Mesenchymal stem cell (in vitro differentiated cells and primary cell): ENCODE measurements around the gene C20orf141.

ENCODE experiments used
- DNase-seq: peaks from one replicate; pipeline ENCODE4 v3.0.0-alpha.2; 2013
- H2AFZ ChIP-seq: one replicate; pipeline ENCODE4 v1.6.1; 2013; ENCODE audit warnings: low read depth, mild to moderate bottlenecking, control low read depth, inconsistent platforms, low read length, moderate library complexity
- H2AK5ac ChIP-seq: 2 replicates; pipeline ENCODE4 v1.6.1; 2013; ENCODE audit warnings: low read length, moderate library complexity, mild to moderate bottlenecking, inconsistent platforms; ENCODE audit not compliant: severe bottlenecking
- H2BK120ac ChIP-seq: one replicate; pipeline ENCODE4 v1.6.1; 2013; ENCODE audit warnings: low read depth, mild to moderate bottlenecking, inconsistent platforms, low read length, moderate library complexity
- H2BK12ac ChIP-seq, 2 experiments: one replicate each; pipeline ENCODE4 v1.6.1; 2013; ENCODE audit warnings: inconsistent platforms in 2 of 2, low read length in 2 of 2, mild to moderate bottlenecking in 2 of 2, moderate library complexity in 2 of 2, control low read depth in 1 of 2
- H2BK15ac ChIP-seq: one replicate; pipeline ENCODE4 v1.6.1; 2013; ENCODE audit warnings: mild to moderate bottlenecking, low read depth, inconsistent platforms; ENCODE audit not compliant: poor library complexity, severe bottlenecking
- H2BK5ac ChIP-seq: 2 replicates; pipeline ENCODE4 v1.6.1; 2013; ENCODE audit warnings: low read depth, mild to moderate bottlenecking, low read length, control low read depth, inconsistent platforms; ENCODE audit not compliant: poor library complexity, severe bottlenecking
- H3K14ac ChIP-seq, 2 experiments: one replicate each; pipeline ENCODE4 v1.6.1; 2013; ENCODE audit warnings: inconsistent platforms in 2 of 2, low read length in 2 of 2, control low read depth in 1 of 2, mild to moderate bottlenecking in 1 of 2, moderate library complexity in 1 of 2
- H3K18ac ChIP-seq, 2 experiments: one replicate each; pipeline ENCODE4 v1.6.1; 2013; ENCODE audit warnings: inconsistent platforms in 2 of 2, low read length in 2 of 2, control low read depth in 1 of 2, low read depth in 1 of 2, mild to moderate bottlenecking in 1 of 2
- H3K23ac ChIP-seq, 2 experiments: one replicate each; pipeline ENCODE4 v1.6.1; 2013; ENCODE audit warnings: inconsistent platforms in 2 of 2, low read length in 2 of 2, mild to moderate bottlenecking in 2 of 2, moderate library complexity in 2 of 2, control low read depth in 1 of 2
- H3K27ac ChIP-seq: 2 replicates; pipeline ENCODE4 v1.5.1; 2013; ENCODE audit warnings: mild to moderate bottlenecking, moderate library complexity, low read length, control low read depth, inconsistent platforms; ENCODE audit not compliant: poor library complexity, severe bottlenecking
- H3K27me3 ChIP-seq, 2 experiments: 2 replicates each; pipeline versions ENCODE4 v1.6.1 to v1.7.0; 2013; ENCODE audit warnings: low read length in 2 of 2, mild to moderate bottlenecking in 2 of 2, moderate library complexity in 2 of 2, control low read depth in 1 of 2, inconsistent platforms in 1 of 2; ENCODE audit not compliant: control insufficient read depth in 1 of 2, insufficient read depth in 1 of 2
- H3K36me3 ChIP-seq, 2 experiments: 2 replicates each; pipeline versions ENCODE4 v1.6.1 to v1.7.0; 2013; ENCODE audit warnings: low read length in 2 of 2, control low read depth in 1 of 2, inconsistent platforms in 1 of 2, low read depth in 1 of 2, mild to moderate bottlenecking in 1 of 2; ENCODE audit not compliant: insufficient read depth in 2 of 2, control insufficient read depth in 1 of 2
- H3K4ac ChIP-seq, 2 experiments: one replicate each; pipeline ENCODE4 v1.6.1; 2013; ENCODE audit warnings: inconsistent platforms in 2 of 2, low read length in 2 of 2, mild to moderate bottlenecking in 2 of 2, moderate library complexity in 2 of 2, control low read depth in 1 of 2, low read depth in 1 of 2
- H3K4me1 ChIP-seq: 2 replicates; pipeline ENCODE4 v1.6.1; 2013; ENCODE audit warnings: low read depth, low read length, control low read depth; ENCODE audit not compliant: control insufficient read depth, insufficient read depth
- H3K4me2 ChIP-seq: 2 replicates; pipeline ENCODE4 v1.6.1; 2013; ENCODE audit warnings: low read length, mild to moderate bottlenecking, inconsistent platforms; ENCODE audit not compliant: poor library complexity, severe bottlenecking
- H3K4me3 ChIP-seq, 2 experiments: 2 replicates each; pipeline versions ENCODE4 v1.5.1 to v1.7.0; 2013; ENCODE audit warnings: low read length in 2 of 2, mild to moderate bottlenecking in 2 of 2, control low read depth in 1 of 2, low read depth in 1 of 2; ENCODE audit not compliant: insufficient read depth in 1 of 2
- H3K79me1 ChIP-seq: replicated peaks from 2 replicates; pipeline ENCODE4 v1.6.1; 2013; ENCODE audit warnings: mild to moderate bottlenecking, control low read depth, low read length, inconsistent platforms; ENCODE audit not compliant: poor library complexity, severe bottlenecking
- H3K9ac ChIP-seq: 2 replicates; pipeline ENCODE4 v1.7.0; 2013; ENCODE audit warnings: mild to moderate bottlenecking, low read length, moderate library complexity
- H3K9me3 ChIP-seq: 2 replicates; pipeline ENCODE4 v1.7.0; 2013; ENCODE audit warnings: mild to moderate bottlenecking, low read length; ENCODE audit not compliant: control insufficient read depth
- H4K8ac ChIP-seq: one replicate; pipeline ENCODE4 v1.6.1; 2013; ENCODE audit warnings: inconsistent platforms, mild to moderate bottlenecking, low read length, moderate library complexity
- H4K91ac ChIP-seq: one replicate; pipeline ENCODE4 v1.6.1; 2013; ENCODE audit warnings: mild to moderate bottlenecking, low read length, inconsistent platforms
- WGBS: methylation state at CpG from one replicate; pipeline ENCODE4 v1.1.7; 2013; ENCODE audit warnings: mixed read lengths; 5-methylcytosine and 5-hydroxymethylcytosine counted together

Gene C20orf141

GRCh38 chr20:2815242-2815900 is 584 bp downstream of the C20orf141 start:
- Histone ChIP-seq H2AFZ (peak overlapping the region; percentile 15), H3K9me3 (peaks cover 18% of the 10 kb centered on the region), H4K91ac (peak overlapping the region; percentile 61), H3K79me1 (no peaks in the 10 kb centered on the region), H3K27ac (peak overlapping the region; percentile 55), H2BK12ac (peak overlapping the region; percentile 92 to 96), H3K27me3 (peaks cover 0 to 1% of the 10 kb centered on the region in 2 experiments), H3K9ac (peak overlapping the region; percentile 63), H2AK5ac (peak overlapping the region; percentile 92), H3K4me2 (no peak overlapping the region), H3K23ac (no peak overlapping the region), H3K36me3 (no peaks in the 10 kb centered on the region), H3K4me1 (peaks cover 29% of the 10 kb centered on the region), H3K4me3 (peak overlapping the region in 1 of 2 experiments; percentile 31), H3K18ac (peak overlapping the region; percentile 68 to 94), H3K4ac (peak overlapping the region; percentile 76 to 81), H4K8ac (peak overlapping the region; percentile 78), H3K14ac (peak overlapping the region in 1 of 2 experiments; percentile 83), H2BK15ac (no peak overlapping the region), H2BK5ac (no peak overlapping the region), H2BK120ac (peak overlapping the region; percentile 59)
- no peak for DNase-seq
- WGBS = 97% methylated on average over 8 of the region's 8 CpGs

GRCh38 chr20:2816030-2816582 is 1.3 kb downstream of the C20orf141 start, which contains the start of gene TMEM239:
TMEM239 (plus strand) TSS chr20:2816364; CDS start chr20:2816555, 191 bp downstream.
- 83% methylated on average over 10 of the region's 10 CpGs for WGBS
- Histone ChIP-seq H3K27ac (no peak within 1 kb of the TSS), H3K4me1 (peaks cover 36% of the 10 kb centered on the region), H3K18ac (peak within 1 kb of the TSS; percentile 68 to 94), H2AFZ (peak within 1 kb of the TSS; percentile 15), H3K14ac (peak within 1 kb of the TSS in 1 of 2 experiments; percentile 96), H3K27me3 (peaks cover 0 to 9% of the 10 kb centered on the region in 2 experiments), H2BK120ac (peak within 1 kb of the TSS; percentile 59), H2BK12ac (peak within 1 kb of the TSS; percentile 92 to 96), H3K4me3 (peak within 1 kb of the TSS in 1 of 2 experiments; percentile 31), H3K23ac (no peak within 1 kb of the TSS), H3K9me3 (peaks cover 14% of the 10 kb centered on the region), H2BK5ac (no peak within 1 kb of the TSS), H3K4me2 (no peak within 1 kb of the TSS), H3K79me1 (no peaks in the 10 kb centered on the region), H4K8ac (peak within 1 kb of the TSS; percentile 78), H2BK15ac (peak within 1 kb of the TSS; percentile 8), H4K91ac (peak within 1 kb of the TSS; percentile 61), H2AK5ac (peak within 1 kb of the TSS; percentile 92), H3K9ac (peak within 1 kb of the TSS; percentile 63), H3K4ac (peak within 1 kb of the TSS; percentile 76 to 81), H3K36me3 (no peaks in the 10 kb centered on the region)
- no peak for DNase-seq

- Histone ChIP-seq H2AK5ac (no peak overlapping the region), H3K27ac (no peak overlapping the region), H2BK12ac (peak overlapping the region in 1 of 2 experiments; percentile 58), H3K9ac (no peak overlapping the region), H3K27me3 (peaks cover 0 to 15% of the 10 kb centered on the region in 2 experiments), H3K79me1 (no peaks in the 10 kb centered on the region), H2BK5ac (no peak overlapping the region), H2AFZ (no peak overlapping the region), H3K23ac (no peak overlapping the region), H3K4ac (no peak overlapping the region), H3K18ac (peak overlapping the region in 1 of 2 experiments; percentile 1), H3K9me3 (peaks cover 9% of the 10 kb centered on the region), H3K14ac (peak overlapping the region in 1 of 2 experiments; percentile 96), H2BK15ac (peak overlapping the region; percentile 4), H3K36me3 (no peaks in the 10 kb centered on the region), H3K4me1 (peaks cover 40% of the 10 kb centered on the region), H2BK120ac (no peak overlapping the region), H4K8ac (peak overlapping the region; percentile 19), H3K4me2 (no peak overlapping the region), H4K91ac (peak overlapping the region; percentile 25), H3K4me3 (no peak overlapping the region)
- no peak for DNase-seq
- 70% methylated on average over 20 of the region's 20 CpGs for WGBS
These were observed 2.0 kb downstream of the C20orf141 start for GRCh38 chr20:2816583-2817340.

GRCh38 chr20:2817341-2817726 is 2.5 kb downstream of the C20orf141 start:
- Histone ChIP-seq H2AFZ (no peak overlapping the region), H3K4ac (no peak overlapping the region), H2BK5ac (no peak overlapping the region), H2AK5ac (no peak overlapping the region), H2BK12ac (no peak overlapping the region), H3K79me1 (no peaks in the 10 kb centered on the region), H3K27ac (no peak overlapping the region), H3K23ac (no peak overlapping the region), H3K27me3 (peaks cover 0 to 15% of the 10 kb centered on the region in 2 experiments), H3K9me3 (peaks cover 3% of the 10 kb centered on the region), H3K36me3 (no peaks in the 10 kb centered on the region), H4K8ac (no peak overlapping the region), H2BK120ac (no peak overlapping the region), H2BK15ac (no peak overlapping the region), H3K4me1 (peaks cover 40% of the 10 kb centered on the region), H4K91ac (no peak overlapping the region), H3K9ac (no peak overlapping the region), H3K18ac (no peak overlapping the region), H3K4me3 (no peak overlapping the region), H3K4me2 (no peak overlapping the region), H3K14ac (no peak overlapping the region)
- WGBS = 98% methylated on average over 2 of the region's 2 CpGs
- DNase-seq = no peak
